SIG-M5 treated with dmso at 0.1 percent for 504 hours (cell line): ENCODE measurements around the gene FAF1.

Source experiments
- DNase-seq: peaks from one replicate; lab custom pipeline; 2025; ENCODE audit not compliant: unreplicated experiment; lab: John Stamatoyannopoulos, UW

FAF1 gene

GRCh38 chr1:50704126-50704525, 255.9 kb downstream of the FAF1 start:
- peak; percentile 22 for DNase-seq

- DNase-seq, result no peak
These were observed 256.8 kb downstream of the FAF1 start for GRCh38 chr1:50703240-50703639.

- DNase-seq, result no peak
These were observed 257.7 kb downstream of the FAF1 start for GRCh38 chr1:50702395-50702794.

- no peak for DNase-seq
These were observed 258.3 kb downstream of the FAF1 start for GRCh38 chr1:50701706-50702317.

GRCh38 chr1:50700621-50701020, 259.4 kb downstream of the FAF1 start:
- no peak for DNase-seq

GRCh38 chr1:50700214-50700613, 259.9 kb downstream of the FAF1 start:
- no peak for DNase-seq

- DNase-seq, result no peak
These were observed 260.3 kb downstream of the FAF1 start for GRCh38 chr1:50699795-50700194.

GRCh38 chr1:50697440-50698421, 262.3 kb downstream of the FAF1 start:
- DNase-seq, result no peak

GRCh38 chr1:50693829-50694228, 266.2 kb downstream of the FAF1 start:
- no peak for DNase-seq

- no peak for DNase-seq
These were observed 275.9 kb downstream of the FAF1 start for GRCh38 chr1:50684185-50684584.

GRCh38 chr1:50681931-50682330, 278.1 kb downstream of the FAF1 start:
- no peak for DNase-seq

GRCh38 chr1:50667710-50668356, 292.2 kb downstream of the FAF1 start:
- DNase-seq, result no peak

GRCh38 chr1:50667272-50667671, 292.8 kb downstream of the FAF1 start:
- no peak for DNase-seq

- DNase-seq, result no peak
These were observed 293.2 kb downstream of the FAF1 start for GRCh38 chr1:50666849-50667248.

GRCh38 chr1:50665413-50665812, 294.7 kb downstream of the FAF1 start:
- no peak for DNase-seq

GRCh38 chr1:50661626-50662025, 298.4 kb downstream of the FAF1 start:
- DNase-seq, result no peak

- no peak for DNase-seq
These were observed 300.9 kb downstream of the FAF1 start for GRCh38 chr1:50659107-50659662.

GRCh38 chr1:50658459-50659076, 301.5 kb downstream of the FAF1 start:
- no peak for DNase-seq

GRCh38 chr1:50656931-50657330, 303.1 kb downstream of the FAF1 start:
- DNase-seq, result no peak

- no peak for DNase-seq
These were observed 308.4 kb downstream of the FAF1 start for GRCh38 chr1:50651476-50652263.
